ENCODE measurements around the gene CCDC148.

GRCh38 chr2:158496986-158497385 is 40.4 kb upstream of the CCDC148 start:
- TF ChIP-seq, protein P1, sequence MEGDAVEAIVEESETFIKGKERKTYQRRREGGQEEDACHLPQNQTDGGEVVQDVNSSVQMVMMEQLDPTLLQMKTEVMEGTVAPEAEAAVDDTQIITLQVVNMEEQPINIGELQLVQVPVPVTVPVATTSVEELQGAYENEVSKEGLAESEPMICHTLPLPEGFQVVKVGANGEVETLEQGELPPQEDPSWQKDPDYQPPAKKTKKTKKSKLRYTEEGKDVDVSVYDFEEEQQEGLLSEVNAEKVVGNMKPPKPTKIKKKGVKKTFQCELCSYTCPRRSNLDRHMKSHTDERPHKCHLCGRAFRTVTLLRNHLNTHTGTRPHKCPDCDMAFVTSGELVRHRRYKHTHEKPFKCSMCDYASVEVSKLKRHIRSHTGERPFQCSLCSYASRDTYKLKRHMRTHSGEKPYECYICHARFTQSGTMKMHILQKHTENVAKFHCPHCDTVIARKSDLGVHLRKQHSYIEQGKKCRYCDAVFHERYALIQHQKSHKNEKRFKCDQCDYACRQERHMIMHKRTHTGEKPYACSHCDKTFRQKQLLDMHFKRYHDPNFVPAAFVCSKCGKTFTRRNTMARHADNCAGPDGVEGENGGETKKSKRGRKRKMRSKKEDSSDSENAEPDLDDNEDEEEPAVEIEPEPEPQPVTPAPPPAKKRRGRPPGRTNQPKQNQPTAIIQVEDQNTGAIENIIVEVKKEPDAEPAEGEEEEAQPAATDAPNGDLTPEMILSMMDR (IDR thresholded peaks at IDR 0.05; ENCODE audit: insufficient read depth, low read length, poor library complexity, severe bottlenecking) = no peak
- TF ChIP-seq EZH2phosphoT487 (conservative IDR thresholded peaks at IDR 0.05; ENCODE audit: low read length) = no peak
